ENCODE measurements around the gene C6orf120. TPM values are rescaled to one million over a fixed set of nuclear protein-coding genes. Genes with fewer than 3 reads are reported as not detected.

C6orf120 gene
- total and polyA plus RNA-seq, 2 of the 13 experiments (the other 11 are each of a cell fraction or from before 2014, with no cell fraction given) = 21.7 to 29.9 TPM

- TF ChIP-seq GATA4 (IDR thresholded peaks at IDR 0.05; ENCODE audit: borderline replicate concordance, low read depth) (peak; percentile 31; the same call in 1 of the 2 replicates), PRMT3 (CRISPR knock-in tag; IDR thresholded peaks at IDR 0.05; ENCODE audit: borderline replicate concordance, low read depth) (0 out of 2 replicates have a peak, but pooled peaks have one; percentile 3), KLF9 (CRISPR knock-in tag; IDR thresholded peaks at IDR 0.05; ENCODE audit: low read depth) (no peak), ASH2L (IDR thresholded peaks at IDR 0.05; ENCODE audit: insufficient read length, low read depth, low read length) (no peak), HMGA1 (CRISPR knock-in tag; conservative IDR thresholded peaks at IDR 0.05) (no peak), ZNF768 (CRISPR knock-in tag; IDR thresholded peaks at IDR 0.05) (no peak), REXO4 (CRISPR knock-in tag; IDR thresholded peaks at IDR 0.05; ENCODE audit: borderline replicate concordance) (no peak), NCOA2 (CRISPR knock-in tag; IDR thresholded peaks at IDR 0.05) (no peak), MAZ (IDR thresholded peaks at IDR 0.05; ENCODE audit: borderline replicate concordance, low read depth, low read length) (0 out of 2 replicates have a peak, but pooled peaks have one; percentile 1), MAZ (CRISPR knock-in tag; IDR thresholded peaks at IDR 0.05; ENCODE audit: low read depth) (no peak), NBN (conservative IDR thresholded peaks at IDR 0.05) (no peak), MXI1 (IDR thresholded peaks at IDR 0.05; ENCODE audit: borderline replicate concordance, low read depth, low read length) (0 out of 3 replicates have a peak, but pooled peaks have one; percentile 12), MTA3 (CRISPR knock-in tag; IDR thresholded peaks at IDR 0.05) (no peak), ZFP36L1 (CRISPR knock-in tag; IDR thresholded peaks at IDR 0.05) (no peak), NCOA1 (CRISPR knock-in tag; IDR thresholded peaks at IDR 0.05) (no peak), ZNF552 (CRISPR knock-in tag; IDR thresholded peaks at IDR 0.05; ENCODE audit: borderline replicate concordance) (no peak), ZNF3 (CRISPR knock-in tag; IDR thresholded peaks at IDR 0.05) (no peak), YY1 (IDR thresholded peaks at IDR 0.05; ENCODE audit: insufficient read depth, insufficient replicate concordance, low read depth, low read length) (peak; percentile 80), ZFP1 (CRISPR knock-in tag; IDR thresholded peaks at IDR 0.05) (no peak), POLR2A (IDR thresholded peaks at IDR 0.05; ENCODE audit: insufficient read depth in 1 of 2, low read depth in 2 of 2, low read length in 2 of 2) (peak in 1 of 2 experiments; percentile 69; a peak in 3 of 4 replicates), ZNF780A (CRISPR knock-in tag; IDR thresholded peaks at IDR 0.05) (no peak)
- TF ChIP-seq, protein P1, sequence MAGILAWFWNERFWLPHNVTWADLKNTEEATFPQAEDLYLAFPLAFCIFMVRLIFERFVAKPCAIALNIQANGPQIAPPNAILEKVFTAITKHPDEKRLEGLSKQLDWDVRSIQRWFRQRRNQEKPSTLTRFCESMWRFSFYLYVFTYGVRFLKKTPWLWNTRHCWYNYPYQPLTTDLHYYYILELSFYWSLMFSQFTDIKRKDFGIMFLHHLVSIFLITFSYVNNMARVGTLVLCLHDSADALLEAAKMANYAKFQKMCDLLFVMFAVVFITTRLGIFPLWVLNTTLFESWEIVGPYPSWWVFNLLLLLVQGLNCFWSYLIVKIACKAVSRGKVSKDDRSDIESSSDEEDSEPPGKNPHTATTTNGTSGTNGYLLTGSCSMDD (CRISPR knock-in tag; IDR thresholded peaks at IDR 0.05) = no peak
- TF ChIP-seq, protein P2, sequence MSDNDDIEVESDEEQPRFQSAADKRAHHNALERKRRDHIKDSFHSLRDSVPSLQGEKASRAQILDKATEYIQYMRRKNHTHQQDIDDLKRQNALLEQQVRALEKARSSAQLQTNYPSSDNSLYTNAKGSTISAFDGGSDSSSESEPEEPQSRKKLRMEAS (IDR thresholded peaks at IDR 0.05) = no peak; the same call in 1 of the 2 replicates
- TF ChIP-seq, protein P3, sequence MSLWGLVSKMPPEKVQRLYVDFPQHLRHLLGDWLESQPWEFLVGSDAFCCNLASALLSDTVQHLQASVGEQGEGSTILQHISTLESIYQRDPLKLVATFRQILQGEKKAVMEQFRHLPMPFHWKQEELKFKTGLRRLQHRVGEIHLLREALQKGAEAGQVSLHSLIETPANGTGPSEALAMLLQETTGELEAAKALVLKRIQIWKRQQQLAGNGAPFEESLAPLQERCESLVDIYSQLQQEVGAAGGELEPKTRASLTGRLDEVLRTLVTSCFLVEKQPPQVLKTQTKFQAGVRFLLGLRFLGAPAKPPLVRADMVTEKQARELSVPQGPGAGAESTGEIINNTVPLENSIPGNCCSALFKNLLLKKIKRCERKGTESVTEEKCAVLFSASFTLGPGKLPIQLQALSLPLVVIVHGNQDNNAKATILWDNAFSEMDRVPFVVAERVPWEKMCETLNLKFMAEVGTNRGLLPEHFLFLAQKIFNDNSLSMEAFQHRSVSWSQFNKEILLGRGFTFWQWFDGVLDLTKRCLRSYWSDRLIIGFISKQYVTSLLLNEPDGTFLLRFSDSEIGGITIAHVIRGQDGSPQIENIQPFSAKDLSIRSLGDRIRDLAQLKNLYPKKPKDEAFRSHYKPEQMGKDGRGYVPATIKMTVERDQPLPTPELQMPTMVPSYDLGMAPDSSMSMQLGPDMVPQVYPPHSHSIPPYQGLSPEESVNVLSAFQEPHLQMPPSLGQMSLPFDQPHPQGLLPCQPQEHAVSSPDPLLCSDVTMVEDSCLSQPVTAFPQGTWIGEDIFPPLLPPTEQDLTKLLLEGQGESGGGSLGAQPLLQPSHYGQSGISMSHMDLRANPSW (CRISPR knock-in tag; IDR thresholded peaks at IDR 0.05; ENCODE audit: borderline replicate concordance) = no peak
- TF ChIP-seq, protein P4, sequence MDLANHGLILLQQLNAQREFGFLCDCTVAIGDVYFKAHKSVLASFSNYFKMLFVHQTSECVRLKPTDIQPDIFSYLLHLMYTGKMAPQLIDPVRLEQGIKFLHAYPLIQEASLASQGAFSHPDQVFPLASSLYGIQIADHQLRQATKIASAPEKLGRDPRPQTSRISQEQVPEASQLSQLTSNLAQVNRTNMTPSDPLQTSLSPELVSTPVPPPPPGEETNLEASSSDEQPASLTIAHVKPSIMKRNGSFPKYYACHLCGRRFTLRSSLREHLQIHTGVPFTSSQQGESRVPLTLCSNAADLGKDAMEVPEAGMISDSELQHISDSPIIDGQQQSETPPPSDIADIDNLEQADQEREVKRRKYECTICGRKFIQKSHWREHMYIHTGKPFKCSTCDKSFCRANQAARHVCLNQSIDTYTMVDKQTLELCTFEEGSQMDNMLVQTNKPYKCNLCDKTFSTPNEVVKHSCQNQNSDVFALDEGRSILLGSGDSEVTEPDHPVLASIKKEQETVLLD (CRISPR knock-in tag; IDR thresholded peaks at IDR 0.05; ENCODE audit: low read depth) = 0 out of 2 replicates have a peak, but pooled peaks have one; percentile 18
Observed at GRCh38 chr6:169723991-169724493, 22.1 kb downstream of the C6orf120 start (continued).
